ENCODE results near the gene TRIM52.
"Not testable (repeated sequence)": the region's sequence is repeated elsewhere in the genome, so short reads cannot be mapped to it uniquely, and the experiment has no call there.

Gene TRIM52

GRCh38 chr5:181233088-181233800 is 27.7 kb downstream of the TRIM52 start:
- DNase-seq: no peak

- DNase-seq: no peak
Measured at GRCh38 chr5:181232593-181232992, 28.4 kb downstream of the TRIM52 start.

- no peak for DNase-seq
Measured at GRCh38 chr5:181231432-181231831, 29.5 kb downstream of the TRIM52 start.

- no peak for DNase-seq
Measured at GRCh38 chr5:181230551-181230950, 30.4 kb downstream of the TRIM52 start.

- no peak for DNase-seq
Measured at GRCh38 chr5:181229996-181230395, 30.9 kb downstream of the TRIM52 start.

- DNase-seq: no peak
Measured at GRCh38 chr5:181224390-181225229, 36.3 kb downstream of the TRIM52 start.

- peak; percentile 11 for DNase-seq
Measured at GRCh38 chr5:181223729-181224389, 37.1 kb downstream of the TRIM52 start.

- peak; percentile 99 for DNase-seq
Measured at GRCh38 chr5:181223058-181223728, 37.8 kb downstream of the TRIM52 start, which contains the start of gene TRIM41. Gene TRIM41, plus strand, starts transcription at chr5:181223281. Its CDS starts 719 bp downstream, at chr5:181224000.

GRCh38 chr5:181222630-181223057 is 38.3 kb downstream of the TRIM52 start:
- DNase-seq: peak; percentile 47

GRCh38 chr5:181221792-181222629 is 38.9 kb downstream of the TRIM52 start:
- DNase-seq: peak; percentile 95

GRCh38 chr5:181221105-181221791 is 39.7 kb downstream of the TRIM52 start:
- no peak for DNase-seq

- no peak for DNase-seq
Measured at GRCh38 chr5:181220178-181220515, 40.8 kb downstream of the TRIM52 start.

- no peak for DNase-seq
Measured at GRCh38 chr5:181219262-181220177, 41.4 kb downstream of the TRIM52 start.

GRCh38 chr5:181218795-181219124 is 42.2 kb downstream of the TRIM52 start:
- no peak for DNase-seq

GRCh38 chr5:181217803-181218062 is 43.2 kb downstream of the TRIM52 start:
- no peak for DNase-seq

GRCh38 chr5:181217111-181217802 is 43.7 kb downstream of the TRIM52 start:
- peak; percentile 53 for DNase-seq

GRCh38 chr5:181215997-181216989 is 44.6 kb downstream of the TRIM52 start:
- DNase-seq: no peak

GRCh38 chr5:181214249-181214648 is 46.7 kb downstream of the TRIM52 start:
- not testable (repeated sequence) for DNase-seq

GRCh38 chr5:181212934-181213333 is 48.0 kb downstream of the TRIM52 start:
- no peak for DNase-seq
